H9 (cell line): ENCODE data around the gene DNAI7. TPM values are rescaled to one million over a fixed set of nuclear protein-coding genes. Genes with fewer than 3 reads are reported as not detected.

Experiments used
- DNase-seq: peaks from one replicate; pipeline ENCODE4 v3.0.0-alpha.2; 2017
- H2AFZ ChIP-seq: one replicate; pipeline ENCODE4 v1.6.1; 2013; ENCODE audit warnings: mild to moderate bottlenecking, low read length, control low read depth, moderate library complexity
- H2AK5ac ChIP-seq: 2 replicates; pipeline ENCODE4 v1.6.1; 2013; ENCODE audit warnings: low read length, control low read depth, mixed read lengths; ENCODE audit not compliant: insufficient read length
- H2BK120ac ChIP-seq: one replicate; pipeline ENCODE4 v1.6.1; 2013; ENCODE audit warnings: low read depth, mild to moderate bottlenecking, low read length, control low read depth, inconsistent platforms; ENCODE audit not compliant: poor library complexity, severe bottlenecking
- H2BK12ac ChIP-seq: 2 replicates; pipeline ENCODE4 v1.6.1; 2013; ENCODE audit warnings: low read length, control low read depth, mixed read lengths, low read depth; ENCODE audit not compliant: insufficient read length
- H2BK15ac ChIP-seq: 2 replicates; pipeline ENCODE4 v1.6.1; 2013; ENCODE audit warnings: low read depth, low read length, control low read depth
- H2BK20ac ChIP-seq: one replicate; pipeline ENCODE4 v1.6.1; 2013; ENCODE audit warnings: low read depth, mild to moderate bottlenecking, low read length, control low read depth, inconsistent platforms; ENCODE audit not compliant: poor library complexity, severe bottlenecking
- H2BK5ac ChIP-seq: 2 replicates; pipeline ENCODE4 v1.6.1; 2013; ENCODE audit warnings: low read length, control low read depth, mixed read lengths; ENCODE audit not compliant: insufficient read length
- H3K14ac ChIP-seq: 2 replicates; pipeline ENCODE4 v1.6.1; 2013; ENCODE audit warnings: low read length, control low read depth; ENCODE audit not compliant: insufficient read depth
- H3K18ac ChIP-seq: 2 replicates; pipeline ENCODE4 v1.6.1; 2013; ENCODE audit warnings: low read depth, mild to moderate bottlenecking, mixed read lengths, low read length, control low read depth; ENCODE audit not compliant: insufficient read length
- H3K23ac ChIP-seq: 2 replicates; pipeline ENCODE4 v1.6.1; 2013; ENCODE audit warnings: low read length, control low read depth, mixed read lengths, low read depth; ENCODE audit not compliant: insufficient read length
- H3K23me2 ChIP-seq: 2 replicates; pipeline ENCODE4 v1.6.1; 2013; ENCODE audit warnings: low read depth, mild to moderate bottlenecking, mixed read lengths, low read length, control low read depth; ENCODE audit not compliant: insufficient read length, poor library complexity, severe bottlenecking
- H3K27ac ChIP-seq: 2 replicates; pipeline ENCODE4 v1.5.1; 2013; ENCODE audit warnings: low read length, control low read depth, mixed read lengths, low read depth; ENCODE audit not compliant: insufficient read length
- H3K27me3 ChIP-seq: 2 replicates; pipeline ENCODE4 v1.6.1; 2013; ENCODE audit warnings: low read length, control low read depth, inconsistent platforms; ENCODE audit not compliant: insufficient read depth
- H3K4ac ChIP-seq: 2 replicates; pipeline ENCODE4 v1.6.1; 2013; ENCODE audit warnings: low read depth, mild to moderate bottlenecking, control low read depth, inconsistent platforms, low read length, moderate library complexity
- H3K4me1 ChIP-seq: 2 replicates; pipeline ENCODE4 v1.6.1; 2013; ENCODE audit warnings: low read length, control low read depth, inconsistent platforms; ENCODE audit not compliant: insufficient read depth
- H3K4me2 ChIP-seq: 2 replicates; pipeline ENCODE4 v1.6.1; 2013; ENCODE audit warnings: low read length, control low read depth, mixed read lengths; ENCODE audit not compliant: insufficient read length, insufficient read depth
- H3K56ac ChIP-seq: 2 replicates; pipeline ENCODE4 v1.6.1; 2013; ENCODE audit warnings: low read depth, mild to moderate bottlenecking, mixed read lengths, low read length, control low read depth; ENCODE audit not compliant: insufficient read length
- H3K79me1 ChIP-seq: 2 replicates; pipeline ENCODE4 v1.6.1; 2013; ENCODE audit warnings: low read depth, mild to moderate bottlenecking, moderate library complexity, low read length, control low read depth, inconsistent platforms; ENCODE audit not compliant: insufficient read depth, poor library complexity, severe bottlenecking
- H3K79me2 ChIP-seq: 2 replicates; pipeline ENCODE4 v1.6.1; 2013; ENCODE audit warnings: low read length, control low read depth, inconsistent platforms; ENCODE audit not compliant: insufficient read depth
- H3K9ac ChIP-seq: 2 replicates; pipeline ENCODE4 v1.6.1; 2013; ENCODE audit warnings: low read length, control low read depth, mixed read lengths; ENCODE audit not compliant: insufficient read length; ENCODE audit errors: extremely low read depth
- H3K9me3 ChIP-seq: one replicate; pipeline ENCODE4 v1.6.1; 2013; ENCODE audit warnings: low read depth, low read length, inconsistent platforms; ENCODE audit not compliant: control insufficient read depth
- H3T11ph ChIP-seq: one replicate; pipeline ENCODE4 v1.6.1; 2013; ENCODE audit warnings: mild to moderate bottlenecking, low read length, control low read depth, inconsistent platforms
- H4K20me1 ChIP-seq: one replicate; pipeline ENCODE4 v1.6.1; 2013; ENCODE audit not compliant: control insufficient read depth, insufficient read length, insufficient read depth
- H4K5ac ChIP-seq: 2 replicates; pipeline ENCODE4 v1.6.1; 2013; ENCODE audit warnings: low read depth, mild to moderate bottlenecking, mixed read lengths, low read length, control low read depth; ENCODE audit not compliant: insufficient read length
- H4K8ac ChIP-seq: replicated peaks from 2 replicates; pipeline ENCODE4 v1.6.1; 2013; ENCODE audit warnings: low read length, control low read depth, mixed read lengths, low read depth; ENCODE audit not compliant: insufficient read length
- H4K91ac ChIP-seq: 2 replicates; pipeline ENCODE4 v1.6.1; 2013; ENCODE audit warnings: low read depth, mild to moderate bottlenecking, moderate library complexity, mixed read lengths, low read length, control low read depth; ENCODE audit not compliant: insufficient read length
- H3K27ac Mint-ChIP-seq, 3 experiments: 2 replicates in 2 of 3; 3 replicates in 1 of 3; pipeline ENCODE4 v1.8.0; 2020 to 2021; ENCODE audit warnings: mixed read lengths in 3 of 3, mild to moderate bottlenecking in 1 of 3, moderate library complexity in 1 of 3
- H3K27me3 Mint-ChIP-seq: 2 replicates; pipeline ENCODE4 v1.8.0; 2021; ENCODE audit warnings: low read depth, mild to moderate bottlenecking, moderate library complexity, mixed read lengths
- H3K36me3 Mint-ChIP-seq, 3 experiments: 2 replicates in 2 of 3; 3 replicates in 1 of 3; pipeline ENCODE4 v1.8.0; 2020 to 2021; ENCODE audit warnings: low read depth in 3 of 3, mixed read lengths in 3 of 3; ENCODE audit not compliant: insufficient read depth in 1 of 3
- H3K4me1 Mint-ChIP-seq, 2 experiments: 2 replicates each; pipeline ENCODE4 v1.8.0; 2020; ENCODE audit warnings: mixed read lengths in 2 of 2
- H3K4me3 Mint-ChIP-seq, 2 experiments: 2 replicates in 1 of 2; 3 replicates in 1 of 2; pipeline ENCODE4 v1.8.0; 2020 to 2021; ENCODE audit warnings: mild to moderate bottlenecking in 2 of 2, mixed read lengths in 2 of 2, moderate library complexity in 1 of 2
- H3K9me3 Mint-ChIP-seq, 2 experiments: 2 replicates in 1 of 2; 3 replicates in 1 of 2; pipeline ENCODE4 v1.8.0; 2020; ENCODE audit warnings: mild to moderate bottlenecking in 2 of 2, mixed read lengths in 2 of 2, moderate library complexity in 1 of 2
- CTCF ChIP-seq: fragments of 200-600 bp; sonication (generic); conservative IDR thresholded peaks from 3 replicates; pipeline ENCODE4 v1.8.0; 2021; ENCODE audit warnings: antibody characterized with exemption, mild to moderate bottlenecking
- WGBS: extraction: QIAGEN DNeasy Blood & Tissue Kit; methylation state at CpG from one replicate; pipeline ENCODE4 v1.1.7; 2013; ENCODE audit warnings: missing lambda C conversion rate, low lambda C conversion rate, mixed read lengths; ENCODE audit not compliant: insufficient read length; ENCODE audit errors: extremely low coverage; 5-methylcytosine and 5-hydroxymethylcytosine counted together
- total RNA-seq: library from RNA; stranded (reverse); gene quantifications from 2 replicates; pipeline ENCODE4 v1.2.1, GENCODE V29; 2021

DNAI7 gene
- total RNA-seq, 1 experiment from 2014 or later: not detected

- H3K4me2 ChIP-seq: no peak overlapping the region
- no peak overlapping the region for H3T11ph ChIP-seq
- no peaks in the 10 kb centered on the region for H3K27me3 ChIP-seq
- H3K4ac ChIP-seq: no peak overlapping the region
- Mint-ChIP-seq H3K4me3 (no peak overlapping the region), H3K27ac (no peak overlapping the region), H3K36me3 (no peaks in the 10 kb centered on the region), H3K27me3 (no peaks in the 10 kb centered on the region; the same call in 1 of the 2 replicates), H3K4me1 (peaks cover 0 to 3% of the 10 kb centered on the region in 2 experiments; a peak in 1 of 4 replicates), H3K9me3 (no peaks in the 10 kb centered on the region)
- H4K20me1 ChIP-seq: no peaks in the 10 kb centered on the region
- no peaks in the 10 kb centered on the region for H3K79me1 ChIP-seq
- H3K18ac ChIP-seq: no peak overlapping the region
- WGBS: no CpG with 5 or more reads among the region's 2 CpGs
- no peak overlapping the region for H3K9ac ChIP-seq
- no peak overlapping the region for H3K23ac ChIP-seq
- no peak overlapping the region for H2BK5ac ChIP-seq
- H3K79me2 ChIP-seq: no peaks in the 10 kb centered on the region
- H4K8ac ChIP-seq: no peak overlapping the region
- no peak overlapping the region for H2BK15ac ChIP-seq
- no peak overlapping the region for H2BK12ac ChIP-seq
- no peak overlapping the region for H3K14ac ChIP-seq
- no peaks in the 10 kb centered on the region for H3K9me3 ChIP-seq
- no peak overlapping the region for H3K27ac ChIP-seq
- no peak overlapping the region for H2AK5ac ChIP-seq
- no peak overlapping the region for H2AFZ ChIP-seq
- no peaks in the 10 kb centered on the region; the same call in 1 of the 2 replicates for H3K4me1 ChIP-seq
- TF ChIP-seq CTCF: no peak
- no peak overlapping the region for H2BK20ac ChIP-seq
- H4K5ac ChIP-seq: no peak overlapping the region
- H4K91ac ChIP-seq: no peak overlapping the region
- no peak for DNase-seq
- no peaks in the 10 kb centered on the region for H3K23me2 ChIP-seq
- no peak overlapping the region for H2BK120ac ChIP-seq
- H3K56ac ChIP-seq: no peak overlapping the region
Measured at GRCh38 chr12:25082628-25083027, 112.3 kb downstream of the DNAI7 start.
